HG03469 (cell line): ENCODE results near the gene UBA1.

Source experiments
- ATAC-seq: cut with Tn5 transposase; IDR thresholded peaks from one replicate; pipeline ENCODE4 v1.9.1; 2021; ENCODE audit warnings: mild to moderate bottlenecking, moderate library complexity, moderate number of reproducible peaks; ENCODE audit not compliant: unreplicated experiment

The UBA1 gene

GRCh38 chrX:47210661-47211425 is 17.2 kb downstream of the UBA1 start:
- ATAC-seq, result no peak

GRCh38 chrX:47212381-47213293 is 19.0 kb downstream of the UBA1 start:
- ATAC-seq, result no peak

GRCh38 chrX:47214435-47215077 is 20.9 kb downstream of the UBA1 start:
- ATAC-seq, result no peak

- no peak for ATAC-seq
Observed at GRCh38 chrX:47215291-47215900, 21.8 kb downstream of the UBA1 start.

- no peak for ATAC-seq
Observed at GRCh38 chrX:47216393-47216925, 22.8 kb downstream of the UBA1 start.

GRCh38 chrX:47217121-47217851 is 23.7 kb downstream of the UBA1 start:
- ATAC-seq, result no peak

GRCh38 chrX:47217852-47218279 is 24.2 kb downstream of the UBA1 start:
- peak; percentile 54 for ATAC-seq

- ATAC-seq, result peak; percentile 27
Observed at GRCh38 chrX:47218280-47218919, 24.8 kb downstream of the UBA1 start, which contains the start of gene CDK16. CDK16 (plus strand) TSS chrX:47218681; CDS start chrX:47223558, 4,877 bp downstream.

GRCh38 chrX:47218920-47219815 is 25.5 kb downstream of the UBA1 start:
- ATAC-seq, result no peak

GRCh38 chrX:47221756-47222155 is 28.1 kb downstream of the UBA1 start:
- ATAC-seq, result no peak

- ATAC-seq, result no peak
Observed at GRCh38 chrX:47222751-47223350, 29.2 kb downstream of the UBA1 start.

- ATAC-seq, result no peak
Observed at GRCh38 chrX:47223476-47224250, 30.0 kb downstream of the UBA1 start.

GRCh38 chrX:47224266-47224895 is 30.8 kb downstream of the UBA1 start:
- ATAC-seq, result no peak

- no peak for ATAC-seq
Observed at GRCh38 chrX:47224896-47225290, 31.3 kb downstream of the UBA1 start.

GRCh38 chrX:47226071-47226470 is 32.4 kb downstream of the UBA1 start:
- ATAC-seq, result no peak

- ATAC-seq, result no peak
Observed at GRCh38 chrX:47226531-47227333, 33.1 kb downstream of the UBA1 start.
